SK-N-SH treated with all-trans-retinoic acid at 6 μM for 48 hours (cell line): ENCODE data around the gene CCDC102A.

ENCODE experiments used
- ATAC-seq: fragments of 200-7000 bp; cut with Tn5 transposase; 3 replicates; pipeline ENCODE4 v1.9.1; 2020; ENCODE audit warnings: mild to moderate bottlenecking, moderate library complexity
- ARNTL ChIP-seq: fragments of 450-650 bp; formaldehyde crosslinking; IDR thresholded peaks from 2 replicates; pipeline ENCODE4 v1.5.0; 2020; ENCODE audit warnings: low read depth, mild to moderate bottlenecking, moderate library complexity, borderline replicate concordance
- BACH2 ChIP-seq: fragments of 250-450 bp; sonication (Bioruptor Pico); IDR thresholded peaks from 2 replicates; pipeline ENCODE4 v1.9.0; 2021; ENCODE audit warnings: mild to moderate bottlenecking, borderline replicate concordance
- CREB5 ChIP-seq: fragments of 250-450 bp; sonication (Bioruptor Pico); IDR thresholded peaks from 2 replicates; pipeline ENCODE4 v1.5.1; 2020; ENCODE audit warnings: low read depth, mild to moderate bottlenecking, moderate library complexity
- CSDC2 ChIP-seq: fragments of 250-450 bp; sonication (Bioruptor Pico); IDR thresholded peaks from 2 replicates; pipeline ENCODE4 v1.5.0; 2020; ENCODE audit warnings: mild to moderate bottlenecking, moderate library complexity
- ESRRG ChIP-seq: fragments of 250-450 bp; sonication (Bioruptor Pico); IDR thresholded peaks from 2 replicates; pipeline ENCODE4 v1.6.1; 2021; ENCODE audit warnings: mild to moderate bottlenecking
- GLIS3 ChIP-seq: fragments of 250-450 bp; sonication (Bioruptor Pico); IDR thresholded peaks from 2 replicates; pipeline ENCODE4 v1.5.0; 2020; ENCODE audit warnings: mild to moderate bottlenecking, moderate library complexity
- ISL1 ChIP-seq: fragments of 250-450 bp; sonication (Bioruptor Pico); IDR thresholded peaks from 2 replicates; pipeline ENCODE4 v2.1.2; 2022; ENCODE audit warnings: mild to moderate bottlenecking, moderate library complexity
- PPARA ChIP-seq: fragments of 250-450 bp; sonication (Bioruptor Pico); IDR thresholded peaks from 2 replicates; pipeline ENCODE4 v1.5.0; 2020; ENCODE audit warnings: mild to moderate bottlenecking, borderline replicate concordance
- RARB ChIP-seq: fragments of 250-450 bp; sonication (Bioruptor Pico); IDR thresholded peaks from 2 replicates; pipeline ENCODE4 v1.8.0; 2021; ENCODE audit warnings: mild to moderate bottlenecking, moderate library complexity
- SNAI2 ChIP-seq: fragments of 250-450 bp; sonication (Bioruptor Pico); IDR thresholded peaks from 2 replicates; pipeline ENCODE4 v1.5.0; 2020; ENCODE audit warnings: mild to moderate bottlenecking, moderate library complexity
- TCF4 ChIP-seq: fragments of 250-450 bp; sonication (Bioruptor Pico); IDR thresholded peaks from 2 replicates; pipeline ENCODE4 v1.8.0; 2021; ENCODE audit warnings: mild to moderate bottlenecking, moderate library complexity, borderline replicate concordance
- TOX ChIP-seq: fragments of 250-450 bp; sonication (Bioruptor Pico); IDR thresholded peaks from 2 replicates; pipeline ENCODE4 v1.8.0; 2021; ENCODE audit warnings: mild to moderate bottlenecking, moderate library complexity, borderline replicate concordance
- ZC3H10 ChIP-seq: fragments of 250-450 bp; sonication (Bioruptor Pico); IDR thresholded peaks from 2 replicates; pipeline ENCODE4 v1.5.1; 2021; ENCODE audit warnings: mild to moderate bottlenecking, moderate library complexity
- ZFP30 ChIP-seq: fragments of 450-650 bp; formaldehyde crosslinking; IDR thresholded peaks from 2 replicates; pipeline ENCODE4 v1.5.0; 2022; ENCODE audit warnings: mild to moderate bottlenecking, moderate library complexity
- ZNF565 ChIP-seq: fragments of 450-650 bp; formaldehyde crosslinking; conservative IDR thresholded peaks from 2 replicates; pipeline ENCODE4 v1.5.0; 2020; ENCODE audit warnings: low read depth, mild to moderate bottlenecking, moderate library complexity
- ZNF70 ChIP-seq: fragments of 450-650 bp; formaldehyde crosslinking; IDR thresholded peaks from 2 replicates; pipeline ENCODE4 v1.5.0; 2020; ENCODE audit warnings: mild to moderate bottlenecking, moderate library complexity
- ZNF8 ChIP-seq: fragments of 450-650 bp; formaldehyde crosslinking; IDR thresholded peaks from 2 replicates; pipeline ENCODE4 v1.5.0; 2020; ENCODE audit warnings: mild to moderate bottlenecking, moderate library complexity
- TF ChIP-seq, protein P1 (sequence below): fragments of 250-450 bp; sonication (Bioruptor Pico); IDR thresholded peaks from 2 replicates; pipeline ENCODE4 v1.8.0; 2020; ENCODE audit warnings: mild to moderate bottlenecking, moderate library complexity, borderline replicate concordance
- TF ChIP-seq, protein P2 (sequence below): fragments of 250-450 bp; sonication (Bioruptor Pico); IDR thresholded peaks from 2 replicates; pipeline ENCODE4 v1.8.0; 2021; ENCODE audit warnings: low read depth, mild to moderate bottlenecking, moderate library complexity, borderline replicate concordance

CCDC102A gene

DNA sequence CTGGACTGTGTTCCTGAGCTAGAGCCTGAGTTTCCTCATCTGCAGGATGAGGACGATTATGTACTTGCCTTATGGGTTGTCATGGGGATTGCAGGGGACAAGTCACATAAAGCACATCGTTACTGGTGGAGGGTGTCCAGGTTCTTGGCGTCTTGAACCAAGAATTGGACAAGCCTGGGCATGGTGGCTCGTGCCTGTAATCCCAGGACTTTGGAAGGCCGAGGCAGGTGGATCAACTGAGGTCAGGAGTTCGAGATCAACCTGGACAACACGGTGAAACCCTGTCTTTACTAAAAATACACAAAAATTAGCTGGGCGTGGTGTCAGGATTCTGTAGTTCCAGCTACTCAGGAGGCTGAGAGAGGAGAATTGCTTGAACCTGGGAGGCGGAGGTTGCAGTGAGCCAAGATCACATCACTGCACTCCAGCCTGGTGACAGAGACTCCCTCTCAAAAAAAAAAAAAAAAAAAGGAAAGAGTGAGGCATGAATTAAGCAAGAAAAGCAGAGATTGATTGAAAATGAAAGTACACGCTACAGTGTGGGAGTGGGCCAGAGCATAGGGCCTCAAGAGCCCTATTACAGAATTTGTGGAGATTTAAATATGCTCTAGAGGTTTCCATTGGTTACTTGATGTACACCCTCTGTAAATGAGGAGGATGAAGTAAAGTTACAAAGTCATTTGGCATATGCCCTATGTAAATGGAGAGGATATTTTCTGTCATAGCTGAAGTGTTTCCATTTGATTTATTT lies 36.8 kb upstream of the CCDC102A start:
- ATAC-seq, result no peak
- TF ChIP-seq CREB5 (no peak), GLIS3 (CRISPR knock-in tag) (no peak), ISL1 (CRISPR knock-in tag) (no peak), TOX (no peak), ZNF8 (CRISPR knock-in tag) (no peak), CSDC2 (CRISPR knock-in tag) (no peak), ARNTL (no peak), SNAI2 (CRISPR knock-in tag) (no peak), ZC3H10 (CRISPR knock-in tag) (no peak)
- TF ChIP-seq, protein P1, sequence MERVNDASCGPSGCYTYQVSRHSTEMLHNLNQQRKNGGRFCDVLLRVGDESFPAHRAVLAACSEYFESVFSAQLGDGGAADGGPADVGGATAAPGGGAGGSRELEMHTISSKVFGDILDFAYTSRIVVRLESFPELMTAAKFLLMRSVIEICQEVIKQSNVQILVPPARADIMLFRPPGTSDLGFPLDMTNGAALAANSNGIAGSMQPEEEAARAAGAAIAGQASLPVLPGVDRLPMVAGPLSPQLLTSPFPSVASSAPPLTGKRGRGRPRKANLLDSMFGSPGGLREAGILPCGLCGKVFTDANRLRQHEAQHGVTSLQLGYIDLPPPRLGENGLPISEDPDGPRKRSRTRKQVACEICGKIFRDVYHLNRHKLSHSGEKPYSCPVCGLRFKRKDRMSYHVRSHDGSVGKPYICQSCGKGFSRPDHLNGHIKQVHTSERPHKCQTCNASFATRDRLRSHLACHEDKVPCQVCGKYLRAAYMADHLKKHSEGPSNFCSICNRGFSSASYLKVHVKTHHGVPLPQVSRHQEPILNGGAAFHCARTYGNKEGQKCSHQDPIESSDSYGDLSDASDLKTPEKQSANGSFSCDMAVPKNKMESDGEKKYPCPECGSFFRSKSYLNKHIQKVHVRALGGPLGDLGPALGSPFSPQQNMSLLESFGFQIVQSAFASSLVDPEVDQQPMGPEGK (CRISPR knock-in tag), result no peak

DNA sequence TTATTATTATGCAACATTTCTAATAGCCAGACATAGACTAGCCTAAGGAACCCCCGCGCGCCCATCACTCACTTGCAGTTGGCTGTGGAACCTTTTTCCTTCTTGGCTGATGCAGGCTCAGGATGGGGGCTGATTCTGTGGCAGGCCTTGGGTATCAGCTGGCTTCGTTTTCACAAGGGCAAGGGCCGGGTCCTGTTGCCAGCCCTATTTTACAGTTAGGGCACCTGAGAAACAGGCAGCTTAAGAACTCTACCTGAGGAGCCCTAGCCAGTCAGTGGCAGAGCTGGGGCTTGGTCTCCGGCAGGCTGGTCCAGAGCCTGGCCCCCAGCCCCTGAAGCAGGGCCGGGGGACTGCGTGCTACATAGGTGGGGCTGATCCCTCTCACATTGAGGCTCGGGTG lies 34.7 kb upstream of the CCDC102A start:
- TF ChIP-seq ESRRG, result no peak
- TF ChIP-seq CREB5, result no peak
- TF ChIP-seq ARNTL, result no peak
- TF ChIP-seq, protein P2, sequence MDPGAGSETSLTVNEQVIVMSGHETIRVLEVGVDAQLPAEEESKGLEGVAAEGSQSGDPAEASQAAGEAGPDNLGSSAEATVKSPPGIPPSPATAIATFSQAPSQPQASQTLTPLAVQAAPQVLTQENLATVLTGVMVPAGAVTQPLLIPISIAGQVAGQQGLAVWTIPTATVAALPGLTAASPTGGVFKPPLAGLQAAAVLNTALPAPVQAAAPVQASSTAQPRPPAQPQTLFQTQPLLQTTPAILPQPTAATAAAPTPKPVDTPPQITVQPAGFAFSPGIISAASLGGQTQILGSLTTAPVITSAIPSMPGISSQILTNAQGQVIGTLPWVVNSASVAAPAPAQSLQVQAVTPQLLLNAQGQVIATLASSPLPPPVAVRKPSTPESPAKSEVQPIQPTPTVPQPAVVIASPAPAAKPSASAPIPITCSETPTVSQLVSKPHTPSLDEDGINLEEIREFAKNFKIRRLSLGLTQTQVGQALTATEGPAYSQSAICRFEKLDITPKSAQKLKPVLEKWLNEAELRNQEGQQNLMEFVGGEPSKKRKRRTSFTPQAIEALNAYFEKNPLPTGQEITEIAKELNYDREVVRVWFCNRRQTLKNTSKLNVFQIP (CRISPR knock-in tag), result no peak
- no peak for TF ChIP-seq ZNF70
- TF ChIP-seq CSDC2 (CRISPR knock-in tag), result no peak
- no peak for TF ChIP-seq TCF4
- TF ChIP-seq ZNF8 (CRISPR knock-in tag), result no peak
- no peak for TF ChIP-seq ZNF565
- TF ChIP-seq PPARA (CRISPR knock-in tag), result no peak
- no peak for TF ChIP-seq BACH2 (CRISPR knock-in tag)
- ATAC-seq, result no peak

DNA sequence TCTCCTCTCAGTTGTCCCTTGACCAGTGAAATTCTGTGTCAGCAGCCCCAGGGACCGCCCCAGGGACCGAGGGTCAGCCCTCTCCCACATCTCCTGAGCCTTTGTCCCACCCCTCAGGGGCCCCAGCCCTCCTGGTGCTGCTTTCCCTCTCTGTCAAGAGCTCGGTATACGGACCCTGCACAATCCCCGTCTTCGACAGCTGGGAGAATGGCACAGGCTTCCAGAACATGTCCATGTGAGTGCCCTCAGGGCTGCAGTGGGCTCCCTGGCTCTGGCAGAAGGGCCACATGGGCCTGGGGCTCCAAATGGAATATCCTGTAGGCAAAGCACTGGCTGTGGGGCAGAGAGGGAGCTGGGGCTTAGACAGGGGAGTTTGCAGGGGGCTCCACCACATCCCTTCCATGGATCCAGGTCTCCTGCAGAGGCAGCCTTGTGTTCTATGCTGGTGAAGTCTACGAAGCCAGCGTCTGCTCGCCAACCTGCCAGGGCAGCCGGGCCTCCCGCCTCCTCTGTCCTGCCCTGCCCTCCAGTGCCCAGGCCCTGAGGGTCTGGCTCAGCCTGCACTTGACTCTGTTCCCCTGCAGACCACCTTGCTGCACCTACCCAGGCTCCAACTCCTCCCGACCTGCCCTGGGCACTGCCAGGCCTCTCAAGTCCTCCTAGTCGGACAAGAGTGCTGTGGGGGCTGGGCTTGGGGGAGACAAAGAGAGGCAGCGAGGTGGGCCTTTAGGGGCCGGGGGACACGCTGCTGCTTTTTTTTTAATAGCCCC lies 34.1 kb upstream of the CCDC102A start:
- no peak for ATAC-seq
- TF ChIP-seq, protein P1 (CRISPR knock-in tag), result no peak
- no peak for TF ChIP-seq ZC3H10 (CRISPR knock-in tag)
- no peak for TF ChIP-seq ESRRG
- TF ChIP-seq TOX, result no peak

GRCh38 chr16:57569306-57569946 lies 33.1 kb upstream of the CCDC102A start:
- ATAC-seq, result no peak
- TF ChIP-seq RARB (CRISPR knock-in tag) (no peak), ESRRG (no peak), TOX (no peak), GLIS3 (CRISPR knock-in tag) (no peak), ZNF565 (no peak), CREB5 (no peak), TCF4 (no peak), ZFP30 (CRISPR knock-in tag) (no peak)
- TF ChIP-seq, protein P1 (CRISPR knock-in tag), result no peak
